Measurements from ENCODE around the gene EYA4.

- TF ChIP-seq POLR2AphosphoS5 (IDR thresholded peaks at IDR 0.05), result no peak
- TF ChIP-seq CTCF (IDR thresholded peaks at IDR 0.05), result no peak
- no peak for TF ChIP-seq POLR2A (IDR thresholded peaks at IDR 0.05)
Measured at GRCh38 chr6:133424359-133424758, 183.2 kb downstream of the EYA4 start.
